BLaER1 treated with 17β-estradiol and CSF1 and Interleukin-3, amounts not matched to agents 10 nM and 100 nM (cell line): ENCODE results near the gene USP9X.
"Not testable (repeated sequence)": the region's sequence is repeated elsewhere in the genome, so short reads cannot be mapped to it uniquely, and the experiment has no call there.

Experiments used
- H3K27ac ChIP-seq, 11 experiments: shearing (Covaris generic); formaldehyde crosslinking; 2 replicates each; pipeline ENCODE4 v1.8.1; 2022
- H3K27me3 ChIP-seq, 11 experiments: shearing (Covaris generic); formaldehyde crosslinking; 2 replicates each; pipeline ENCODE4 v1.8.1; 2022
- H3K36me3 ChIP-seq, 11 experiments: shearing (Covaris generic); formaldehyde crosslinking; 2 replicates each; pipeline ENCODE4 v1.8.1; 2022
- H3K4me1 ChIP-seq, 10 experiments: shearing (Covaris generic); formaldehyde crosslinking; 2 replicates each; pipeline ENCODE4 v1.8.1; 2022
- H3K4me2 ChIP-seq, 11 experiments: shearing (Covaris generic); formaldehyde crosslinking; 2 replicates each; pipeline ENCODE4 v1.8.1; 2022
- H3K4me3 ChIP-seq, 10 experiments: shearing (Covaris generic); formaldehyde crosslinking; 2 replicates each; pipeline ENCODE4 v1.8.1; 2022
- H3K9ac ChIP-seq, 11 experiments: shearing (Covaris generic); formaldehyde crosslinking; 2 replicates each; pipeline ENCODE4 v1.8.1; 2022
- H3K9me3 ChIP-seq, 11 experiments: shearing (Covaris generic); formaldehyde crosslinking; replicated peaks in 1 of 11; 2 replicates each; pipeline ENCODE4 v1.8.1; 2022
- H4K20me1 ChIP-seq, 11 experiments: shearing (Covaris generic); formaldehyde crosslinking; 2 replicates each; pipeline ENCODE4 v1.8.1; 2022
- Cebpa-rat ChIP-seq, 11 experiments: shearing (Covaris generic); IDR thresholded peaks; 2 replicates each; pipeline ENCODE4 v1.8.1; 2022

Gene USP9X

DNA sequence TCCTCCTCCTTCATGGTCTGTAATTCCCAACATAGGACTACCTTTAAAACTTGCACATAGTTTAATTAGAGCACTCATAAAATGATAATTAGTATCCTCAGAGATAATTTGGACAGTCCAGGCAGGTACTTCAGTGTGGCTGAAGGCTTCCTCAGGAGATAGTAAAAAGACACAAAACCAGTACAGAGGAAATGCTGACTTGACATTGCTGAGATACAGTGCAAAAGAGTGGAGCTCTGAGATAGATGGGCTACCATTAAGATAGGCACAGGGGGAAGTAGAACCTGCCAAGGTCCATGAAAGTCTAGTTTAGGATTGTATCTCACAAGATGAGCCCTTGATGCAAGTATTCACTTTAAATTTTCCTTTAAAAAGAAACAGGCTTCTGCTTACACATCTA is 91.0 kb downstream of the USP9X start:
- H3K4me1 ChIP-seq: peaks cover 0 to 17% (median 0%) of the 10 kb centered on the region in 10 experiments; a peak in 5 of 20 replicates
- H3K36me3 ChIP-seq: peaks cover 42 to 89% (median 55%) of the 10 kb centered on the region in 11 experiments
- peaks cover 0 to 100% (median 45%) of the 10 kb centered on the region in 11 experiments; a peak in 19 of 22 replicates for H4K20me1 ChIP-seq
- no peak overlapping the region for H3K27ac ChIP-seq
- no peak overlapping the region for H3K4me3 ChIP-seq
- no peaks in the 10 kb centered on the region for H3K27me3 ChIP-seq
- no peak overlapping the region for H3K4me2 ChIP-seq
- no peak overlapping the region for H3K9ac ChIP-seq
- no peak for TF ChIP-seq Cebpa-rat (IDR thresholded peaks at IDR 0.05)
- H3K9me3 ChIP-seq: no peaks in the 10 kb centered on the region

DNA sequence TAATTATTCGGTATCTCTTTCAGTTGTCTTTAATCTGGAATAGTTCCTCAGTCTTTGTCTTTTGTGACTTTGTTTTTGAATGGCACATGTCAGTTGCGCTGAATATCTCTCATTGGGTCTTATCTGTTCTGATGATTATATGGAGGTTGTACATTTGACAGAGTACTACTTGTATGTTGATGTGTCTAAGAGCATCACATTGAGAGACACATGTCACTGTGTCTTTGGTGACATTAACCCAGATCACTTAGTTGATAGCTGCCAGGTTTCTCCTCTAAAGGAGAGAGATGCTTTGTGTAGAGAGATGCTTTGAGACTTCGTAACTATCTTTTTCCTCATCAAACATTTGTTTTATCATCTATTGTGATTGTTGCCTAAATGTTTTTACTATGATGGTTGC is 92.1 kb downstream of the USP9X start:
- peaks cover 42 to 89% (median 54%) of the 10 kb centered on the region in 11 experiments for H3K36me3 ChIP-seq
- H3K4me2 ChIP-seq: no peak overlapping the region
- peaks cover 0 to 19% (median 0%) of the 10 kb centered on the region in 10 experiments; a peak in 5 of 20 replicates for H3K4me1 ChIP-seq
- H4K20me1 ChIP-seq: peaks cover 0 to 100% (median 54%) of the 10 kb centered on the region in 11 experiments; a peak in 19 of 22 replicates
- H3K9me3 ChIP-seq: no peaks in the 10 kb centered on the region
- TF ChIP-seq Cebpa-rat (IDR thresholded peaks at IDR 0.05): no peak
- H3K27me3 ChIP-seq: no peaks in the 10 kb centered on the region
- no peak overlapping the region for H3K27ac ChIP-seq
- H3K9ac ChIP-seq: no peak overlapping the region
- H3K4me3 ChIP-seq: no peak overlapping the region

DNA sequence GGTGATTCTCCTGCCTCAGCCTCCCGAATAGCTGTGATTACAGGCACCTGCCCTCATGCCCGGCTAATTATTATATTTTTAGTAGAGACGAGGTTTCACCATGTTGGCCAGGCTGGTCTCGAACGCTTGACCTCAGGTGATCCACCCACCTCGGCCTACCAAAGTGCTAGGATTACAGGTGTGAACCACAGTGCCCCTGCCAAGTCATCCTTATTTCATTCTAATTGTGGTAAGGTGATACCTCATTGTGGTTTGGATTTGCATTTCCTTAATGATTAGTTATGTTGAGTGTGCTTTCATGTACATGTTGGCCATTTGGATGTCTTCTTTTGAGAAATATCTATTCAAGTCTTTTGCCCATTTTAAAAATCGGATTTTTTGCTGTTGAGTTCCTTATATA is 93.0 kb downstream of the USP9X start:
- no peak overlapping the region for H3K9ac ChIP-seq
- no peak overlapping the region for H3K27ac ChIP-seq
- H3K36me3 ChIP-seq: peaks cover 36 to 89% (median 52%) of the 10 kb centered on the region in 11 experiments
- H3K27me3 ChIP-seq: no peaks in the 10 kb centered on the region
- no peak overlapping the region for H3K4me3 ChIP-seq
- no peaks in the 10 kb centered on the region for H3K9me3 ChIP-seq
- peaks cover 0 to 19% (median 0%) of the 10 kb centered on the region in 10 experiments; a peak in 5 of 20 replicates for H3K4me1 ChIP-seq
- no peak overlapping the region for H3K4me2 ChIP-seq
- TF ChIP-seq Cebpa-rat (IDR thresholded peaks at IDR 0.05): no peak
- H4K20me1 ChIP-seq: peaks cover 0 to 100% (median 54%) of the 10 kb centered on the region in 11 experiments; a peak in 18 of 22 replicates

DNA sequence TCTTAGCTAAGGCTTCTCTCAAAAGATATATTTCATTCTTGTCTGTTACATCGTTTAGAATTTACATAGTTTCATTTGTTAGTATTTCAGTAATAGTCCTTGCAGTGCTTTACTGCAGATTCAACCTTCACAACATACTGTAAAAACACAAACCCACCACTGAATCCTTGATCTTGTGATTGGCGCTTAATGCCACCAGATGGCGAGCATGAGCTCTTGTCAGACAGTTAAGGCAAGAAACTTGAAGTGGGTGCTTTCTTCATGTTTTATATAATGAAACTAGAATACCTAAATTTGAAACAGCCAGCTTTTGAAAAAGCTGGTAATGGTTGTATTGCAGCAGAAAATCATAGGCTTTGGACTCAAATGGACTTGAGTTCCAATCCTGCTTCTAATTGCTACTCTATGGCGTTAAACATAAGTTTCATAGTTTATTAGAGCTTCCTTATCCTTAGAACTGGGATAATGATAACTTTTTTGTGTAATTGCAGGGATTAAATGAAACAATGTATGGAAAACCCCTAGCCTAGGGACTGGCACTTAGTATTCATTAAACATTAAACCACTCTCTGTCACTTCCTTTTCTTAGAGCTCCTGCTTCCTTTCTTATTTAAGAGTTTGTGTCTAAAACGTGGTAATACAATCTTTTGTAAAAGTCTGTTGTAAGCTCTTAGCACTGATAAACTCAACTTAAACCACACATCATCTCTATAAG is 95.1 kb downstream of the USP9X start:
- Histone ChIP-seq H4K20me1 (peaks cover 0 to 100% (median 47%) of the 10 kb centered on the region in 11 experiments; a peak in 18 of 22 replicates), H3K4me3 (no peak overlapping the region), H3K27ac (no peak overlapping the region), H3K27me3 (no peaks in the 10 kb centered on the region), H3K9me3 (no peaks in the 10 kb centered on the region), H3K4me2 (peak overlapping the region in 3 of 11 experiments; percentile 17 to 59 (median 56); a peak in 4 of 22 replicates), H3K9ac (no peak overlapping the region), H3K36me3 (peaks cover 30 to 89% (median 53%) of the 10 kb centered on the region in 11 experiments), H3K4me1 (peaks cover 0 to 27% (median 3%) of the 10 kb centered on the region in 10 experiments; a peak in 8 of 20 replicates)
- TF ChIP-seq Cebpa-rat (IDR thresholded peaks at IDR 0.05): no peak

DNA sequence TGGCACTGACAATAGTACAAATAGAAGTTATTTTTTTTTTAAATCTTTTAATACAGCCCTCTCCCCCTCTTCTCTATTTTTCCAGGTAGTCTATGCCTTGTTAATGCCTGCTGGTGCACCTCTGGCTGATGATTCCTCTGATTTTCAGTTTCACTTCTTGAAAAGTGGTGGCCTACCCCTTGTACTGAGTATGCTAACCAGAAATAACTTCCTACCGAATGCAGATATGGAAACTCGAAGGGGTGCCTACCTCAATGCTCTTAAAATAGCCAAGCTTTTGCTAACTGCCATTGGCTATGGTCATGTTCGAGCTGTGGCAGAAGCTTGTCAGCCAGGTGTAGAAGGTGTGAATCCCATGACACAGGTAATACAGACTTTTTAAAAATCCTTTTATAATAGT is 99.1 kb downstream of the USP9X start:
- Histone ChIP-seq H3K36me3 (peaks cover 51 to 93% (median 79%) of the 10 kb centered on the region in 11 experiments), H3K27me3 (no peaks in the 10 kb centered on the region), H3K9me3 (no peaks in the 10 kb centered on the region), H3K27ac (no peak overlapping the region), H3K4me3 (no peak overlapping the region), H3K4me2 (peak overlapping the region in 2 of 11 experiments; percentile 17 to 39; a peak in 4 of 22 replicates), H4K20me1 (peaks cover 0 to 99% (median 24%) of the 10 kb centered on the region in 11 experiments; a peak in 16 of 22 replicates), H3K4me1 (peaks cover 0 to 27% (median 3%) of the 10 kb centered on the region in 10 experiments; a peak in 8 of 20 replicates), H3K9ac (no peak overlapping the region)
- no peak for TF ChIP-seq Cebpa-rat (IDR thresholded peaks at IDR 0.05)

DNA sequence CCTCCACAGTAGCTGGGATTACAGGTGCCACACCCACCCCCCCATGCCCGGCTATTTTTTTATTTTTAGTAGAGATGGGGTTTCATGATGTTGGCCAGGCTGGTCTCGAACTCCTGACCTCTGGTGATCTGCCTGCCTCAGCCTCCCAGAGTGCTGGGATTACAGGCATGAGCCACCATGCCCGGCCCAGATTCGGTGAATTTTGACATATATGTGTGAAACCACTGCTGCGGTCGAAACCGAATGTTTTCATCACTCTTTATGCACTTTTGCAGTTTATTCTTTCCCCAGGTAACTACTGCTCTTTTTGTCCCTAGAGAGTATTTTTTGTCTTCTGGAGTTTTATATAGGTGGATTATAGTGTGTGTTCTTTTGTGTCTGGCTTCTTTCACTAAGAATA is 101.7 kb downstream of the USP9X start:
- H3K27ac ChIP-seq, H3K27me3 ChIP-seq, H3K4me3 ChIP-seq, H3K4me2 ChIP-seq, H3K9me3 ChIP-seq, H3K9ac ChIP-seq: not testable (repeated sequence)
- H4K20me1 ChIP-seq: peaks cover 0 to 97% (median 4%) of the 10 kb centered on the region in 11 experiments; a peak in 10 of 22 replicates
- H3K4me1 ChIP-seq: peaks cover 0 to 11% (median 3%) of the 10 kb centered on the region in 10 experiments; a peak in 8 of 20 replicates
- peaks cover 61 to 100% (median 89%) of the 10 kb centered on the region in 11 experiments for H3K36me3 ChIP-seq

DNA sequence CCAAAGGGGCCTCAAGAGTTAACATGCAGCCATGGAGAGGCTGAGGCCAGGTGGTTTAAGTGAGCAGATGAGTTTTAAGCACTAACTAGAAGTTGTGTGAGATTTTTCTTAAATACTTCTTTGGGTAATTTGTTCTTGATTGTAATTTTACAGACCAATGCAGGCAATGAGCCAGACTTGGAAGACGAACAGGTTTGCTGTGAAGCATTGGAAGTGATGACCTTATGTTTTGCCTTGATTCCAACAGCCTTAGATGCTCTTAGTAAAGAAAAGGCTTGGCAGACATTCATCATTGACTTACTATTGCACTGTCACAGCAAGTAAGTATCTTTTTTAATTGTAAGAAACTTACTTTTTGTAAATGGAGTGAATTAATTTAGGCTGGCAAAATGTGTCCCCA is 103.9 kb downstream of the USP9X start:
- H3K9me3 ChIP-seq: no peaks in the 10 kb centered on the region
- no peak overlapping the region for H3K4me2 ChIP-seq
- H3K9ac ChIP-seq: no peak overlapping the region
- no peak overlapping the region for H3K4me3 ChIP-seq
- H3K4me1 ChIP-seq: peaks cover 0 to 5% (median 3%) of the 10 kb centered on the region in 10 experiments; a peak in 8 of 20 replicates
- peaks cover 70 to 100% (median 91%) of the 10 kb centered on the region in 11 experiments for H3K36me3 ChIP-seq
- H3K27ac ChIP-seq: no peak overlapping the region
- TF ChIP-seq Cebpa-rat (IDR thresholded peaks at IDR 0.05): no peak
- no peaks in the 10 kb centered on the region for H3K27me3 ChIP-seq
- H4K20me1 ChIP-seq: peaks cover 0 to 95% (median 0%) of the 10 kb centered on the region in 11 experiments; a peak in 6 of 22 replicates

DNA sequence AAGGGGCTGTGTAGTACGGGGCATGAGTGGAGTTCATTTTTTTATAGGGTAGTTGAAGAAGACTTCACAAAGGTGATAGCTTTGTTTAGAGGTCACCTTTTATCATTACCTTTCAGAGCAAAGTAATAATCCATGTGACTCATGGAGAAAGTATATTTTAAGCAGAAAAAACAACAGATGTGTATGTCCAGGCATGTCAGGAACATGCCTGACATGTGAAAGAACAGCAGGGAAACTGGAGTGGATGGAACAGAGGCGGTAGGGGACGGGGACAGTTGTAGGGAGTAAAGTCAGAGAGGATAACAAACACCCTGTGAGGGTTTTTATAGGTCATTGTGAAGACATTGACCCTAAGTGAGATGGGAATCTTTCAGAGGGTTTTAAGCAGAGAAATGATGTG is 107.6 kb downstream of the USP9X start:
- no peaks in the 10 kb centered on the region for H3K4me1 ChIP-seq
- H3K9ac ChIP-seq: no peak overlapping the region
- no peaks in the 10 kb centered on the region; a peak in 1 of 22 replicates for H3K9me3 ChIP-seq
- no peaks in the 10 kb centered on the region for H3K27me3 ChIP-seq
- H3K4me2 ChIP-seq: no peak overlapping the region
- peaks cover 0 to 83% (median 0%) of the 10 kb centered on the region in 11 experiments; a peak in 7 of 22 replicates for H4K20me1 ChIP-seq
- TF ChIP-seq Cebpa-rat (IDR thresholded peaks at IDR 0.05): no peak
- peaks cover 66 to 100% (median 87%) of the 10 kb centered on the region in 11 experiments for H3K36me3 ChIP-seq
- H3K4me3 ChIP-seq: no peak overlapping the region
- no peak overlapping the region; a peak in 1 of 22 replicates for H3K27ac ChIP-seq

DNA sequence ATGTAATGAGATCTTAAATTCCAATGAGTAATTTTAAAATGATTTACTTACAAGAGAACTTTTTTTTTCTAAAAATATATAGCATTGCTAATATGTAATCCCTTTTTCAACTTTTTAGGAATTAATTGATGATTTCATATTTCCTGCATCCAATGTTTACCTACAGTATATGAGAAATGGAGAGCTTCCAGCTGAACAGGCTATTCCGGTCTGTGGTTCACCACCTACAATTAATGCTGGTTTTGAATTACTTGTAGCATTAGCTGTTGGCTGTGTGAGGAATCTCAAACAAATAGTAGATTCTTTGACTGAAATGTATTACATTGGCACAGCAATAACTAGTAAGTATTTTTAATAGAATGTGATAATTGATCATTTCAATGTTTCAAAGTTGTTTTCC is 113.2 kb downstream of the USP9X start:
- H3K36me3 ChIP-seq: peaks cover 79 to 99% (median 89%) of the 10 kb centered on the region in 11 experiments
- no peak for TF ChIP-seq Cebpa-rat (IDR thresholded peaks at IDR 0.05)
- H3K4me3 ChIP-seq: no peak overlapping the region
- peaks cover 0 to 12% (median 0%) of the 10 kb centered on the region in 10 experiments; a peak in 1 of 20 replicates for H3K4me1 ChIP-seq
- H3K9ac ChIP-seq: no peak overlapping the region
- H3K27ac ChIP-seq: no peak overlapping the region
- peaks cover 0 to 20% (median 6%) of the 10 kb centered on the region in 11 experiments; a peak in 13 of 22 replicates for H3K9me3 ChIP-seq
- H3K27me3 ChIP-seq: no peaks in the 10 kb centered on the region
- H4K20me1 ChIP-seq: peaks cover 0 to 55% (median 0%) of the 10 kb centered on the region in 11 experiments; a peak in 7 of 22 replicates
- H3K4me2 ChIP-seq: no peak overlapping the region
